GM21529 (cell line): Measurements from ENCODE around the gene ANAPC13.

ENCODE experiments used
- ATAC-seq: cut with Tn5 transposase; IDR thresholded peaks from one replicate; pipeline ENCODE4 v1.9.1; 2021; ENCODE audit not compliant: unreplicated experiment

The ANAPC13 gene

GRCh38 chr3:134457376-134458074 lies 28.3 kb downstream of the ANAPC13 start:
- no peak for ATAC-seq

DNA sequence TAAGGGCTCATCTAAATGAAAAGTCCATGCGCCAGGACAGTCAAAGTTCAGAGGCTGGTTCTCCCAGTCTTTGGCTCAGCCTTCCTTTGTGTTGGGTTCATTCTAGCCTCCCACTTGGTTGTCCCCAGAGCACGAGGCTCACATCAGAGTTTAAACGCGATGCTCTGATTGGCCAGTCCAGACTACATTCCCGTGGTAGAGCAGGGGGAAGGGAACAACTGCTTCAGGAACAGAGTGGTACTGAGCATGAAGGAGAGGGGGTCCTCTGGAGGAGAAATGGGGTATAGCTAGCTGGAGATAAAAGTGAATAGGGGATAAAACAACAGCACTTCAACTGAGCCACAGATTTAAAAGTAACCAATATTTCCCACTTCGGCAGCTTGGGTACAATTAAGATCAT lies 32.2 kb downstream of the ANAPC13 start:
- no peak for ATAC-seq

DNA sequence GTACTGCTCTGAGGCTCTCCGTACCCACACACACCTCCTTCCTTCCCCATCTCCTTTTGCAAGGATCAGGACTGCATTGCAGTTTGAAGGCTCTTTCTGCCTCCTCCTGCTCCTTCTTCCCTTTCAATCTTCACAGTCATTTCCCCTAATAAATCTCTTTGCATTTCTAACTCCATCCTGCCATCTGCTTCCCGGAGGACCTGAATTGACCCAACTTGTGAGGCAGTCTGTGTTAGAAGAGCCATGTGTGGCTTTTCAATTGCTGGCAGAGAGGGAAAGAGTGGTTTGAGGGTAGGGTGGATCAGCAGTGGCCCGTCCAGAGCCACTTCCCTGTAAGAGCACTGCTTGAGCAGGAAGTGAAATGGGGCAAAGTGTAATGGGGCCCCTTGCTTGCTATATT lies 35.8 kb downstream of the ANAPC13 start:
- no peak for ATAC-seq

GRCh38 chr3:134449277-134449676 lies 36.5 kb downstream of the ANAPC13 start:
- ATAC-seq: no peak

DNA sequence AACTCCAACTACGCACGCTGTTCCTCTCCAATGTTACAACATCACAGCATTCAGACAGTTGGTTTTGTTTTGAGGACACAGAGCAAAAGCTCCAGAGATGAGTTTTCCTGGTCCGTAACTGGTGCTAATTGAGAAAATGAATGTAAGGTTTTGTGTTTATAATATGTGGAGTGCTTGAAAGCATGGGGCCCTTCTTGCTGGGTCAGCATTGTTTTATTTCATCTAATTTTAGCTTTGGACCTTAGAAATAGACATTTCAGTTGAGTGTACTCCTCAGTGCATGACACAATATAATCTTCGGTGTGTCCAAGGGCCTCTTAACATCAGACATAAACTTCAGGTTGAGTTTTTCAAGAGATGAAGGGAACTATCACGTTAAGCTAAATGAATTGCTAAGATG lies 37.1 kb downstream of the ANAPC13 start:
- ATAC-seq: no peak

- no peak for ATAC-seq
Observed at GRCh38 chr3:134447351-134447750, 38.4 kb downstream of the ANAPC13 start.

GRCh38 chr3:134446800-134447199 lies 39.0 kb downstream of the ANAPC13 start:
- ATAC-seq: no peak

DNA sequence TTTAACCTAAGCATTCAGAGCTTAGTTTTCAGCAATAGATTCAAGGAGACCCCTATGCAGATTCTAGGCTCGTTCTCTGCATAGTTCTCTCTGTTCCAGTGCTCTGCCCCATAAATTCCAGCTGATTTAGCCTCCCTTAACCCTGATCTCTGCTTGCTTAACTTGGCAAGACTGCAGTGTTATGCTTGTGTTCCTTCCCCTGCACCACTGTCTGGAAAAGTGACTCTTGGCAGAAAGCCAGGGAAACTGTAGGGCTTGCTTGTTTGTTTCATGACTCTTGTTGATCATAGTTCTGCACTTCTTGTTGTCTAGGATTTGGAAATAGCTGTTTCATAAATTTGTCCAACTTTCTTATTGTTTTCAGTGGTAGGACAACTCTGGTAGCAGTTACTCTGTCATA lies 40.1 kb downstream of the ANAPC13 start:
- no peak for ATAC-seq

- no peak for ATAC-seq
Observed at GRCh38 chr3:134445095-134445494, 40.7 kb downstream of the ANAPC13 start.

DNA sequence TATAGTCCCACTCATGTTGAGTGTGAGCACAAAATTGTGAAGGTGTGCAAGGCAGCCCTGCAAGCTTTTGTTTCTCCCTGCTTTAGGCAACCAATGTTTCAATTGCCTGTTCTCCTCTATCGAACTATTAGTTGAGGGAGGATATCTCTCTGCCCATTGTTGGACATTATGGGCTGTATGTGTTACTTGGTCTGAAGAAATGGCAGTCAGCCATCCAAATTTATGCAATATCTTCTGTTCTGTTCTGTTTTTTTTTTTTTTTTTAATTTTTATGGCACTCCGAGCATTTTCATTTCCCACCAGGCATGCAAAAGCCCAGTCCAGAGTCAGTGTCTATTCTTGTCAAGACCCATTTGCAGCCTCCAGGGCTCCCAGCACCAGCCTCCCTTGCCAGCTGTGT lies 44.0 kb downstream of the ANAPC13 start:
- no peak for ATAC-seq

- ATAC-seq: no peak
Observed at GRCh38 chr3:134441321-134441720, 44.5 kb downstream of the ANAPC13 start.

- no peak for ATAC-seq
Observed at GRCh38 chr3:134437211-134437752, 48.5 kb downstream of the ANAPC13 start.

GRCh38 chr3:134432236-134432635 lies 53.5 kb downstream of the ANAPC13 start:
- ATAC-seq: no peak

DNA sequence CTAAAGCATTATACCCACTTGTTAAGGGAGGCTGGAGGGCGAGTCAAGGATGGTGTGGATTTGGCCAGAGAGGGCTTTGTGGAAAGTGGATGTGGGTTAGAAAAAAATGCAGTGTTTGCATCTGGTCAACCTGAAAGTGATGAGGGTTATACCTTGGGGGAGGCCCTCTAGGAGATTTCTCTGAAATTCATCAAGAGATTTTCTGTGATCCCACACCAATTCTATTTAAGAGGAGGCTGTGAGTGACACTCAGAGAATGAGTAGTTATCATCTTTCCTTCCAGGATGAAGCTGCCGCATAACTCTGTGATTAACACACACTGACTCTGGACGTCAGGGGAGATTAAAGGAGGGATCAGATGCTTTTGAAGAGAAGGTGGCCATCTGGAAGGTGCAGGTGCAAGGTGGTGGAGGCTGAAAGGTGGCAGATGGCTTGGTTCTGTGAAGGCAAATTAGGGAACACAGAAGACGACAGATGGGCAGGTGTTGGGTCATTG lies 54.8 kb downstream of the ANAPC13 start:
- ATAC-seq: no peak

DNA sequence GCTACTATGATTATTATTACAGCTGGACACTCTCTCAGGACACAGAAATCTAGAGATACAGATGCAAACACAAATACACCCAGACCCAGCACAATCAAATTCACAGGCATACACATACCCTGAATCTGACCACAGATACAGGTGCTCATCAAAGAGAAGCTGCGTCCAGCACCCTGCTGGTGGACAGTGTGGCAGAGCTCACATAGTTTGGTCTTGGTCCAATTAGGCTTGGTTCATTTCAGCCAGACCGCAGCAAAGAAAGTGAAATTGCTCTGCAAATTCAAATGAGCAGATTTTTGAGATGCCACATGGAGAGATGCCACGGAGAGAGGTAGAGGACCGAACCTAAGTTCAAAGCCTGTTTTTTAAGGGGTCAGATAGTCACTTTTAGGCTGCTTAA lies 55.6 kb downstream of the ANAPC13 start:
- ATAC-seq: no peak

- ATAC-seq: no peak
Observed at GRCh38 chr3:134428401-134428800, 57.4 kb downstream of the ANAPC13 start.
